Measurements from ENCODE around the gene GAL.

The GAL gene

DNA sequence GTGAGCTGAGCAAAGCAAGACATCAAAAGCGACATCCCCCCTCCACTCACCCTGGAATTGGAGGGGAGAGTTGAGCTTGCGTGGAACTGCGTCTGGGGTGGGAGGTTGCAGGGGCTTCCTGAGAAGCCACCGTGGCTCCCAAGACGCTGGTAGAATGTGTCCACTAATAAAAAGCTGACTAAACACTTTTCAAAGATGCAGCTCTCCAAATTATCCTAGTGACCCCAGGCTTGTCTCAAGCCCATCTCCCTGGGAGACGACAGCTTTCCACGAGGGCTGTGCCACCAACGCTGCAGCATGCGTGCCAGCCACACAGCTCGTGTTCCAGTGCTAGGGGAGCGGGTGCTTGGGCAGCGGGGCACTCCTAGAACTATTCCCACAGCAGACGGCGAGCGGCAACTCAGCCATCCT is 6.3 kb upstream of the GAL start:
- in situ Hi-C loops (cut with MboI; ENCODE audit: low sequenced_read_pairs) = no loop called here

DNA sequence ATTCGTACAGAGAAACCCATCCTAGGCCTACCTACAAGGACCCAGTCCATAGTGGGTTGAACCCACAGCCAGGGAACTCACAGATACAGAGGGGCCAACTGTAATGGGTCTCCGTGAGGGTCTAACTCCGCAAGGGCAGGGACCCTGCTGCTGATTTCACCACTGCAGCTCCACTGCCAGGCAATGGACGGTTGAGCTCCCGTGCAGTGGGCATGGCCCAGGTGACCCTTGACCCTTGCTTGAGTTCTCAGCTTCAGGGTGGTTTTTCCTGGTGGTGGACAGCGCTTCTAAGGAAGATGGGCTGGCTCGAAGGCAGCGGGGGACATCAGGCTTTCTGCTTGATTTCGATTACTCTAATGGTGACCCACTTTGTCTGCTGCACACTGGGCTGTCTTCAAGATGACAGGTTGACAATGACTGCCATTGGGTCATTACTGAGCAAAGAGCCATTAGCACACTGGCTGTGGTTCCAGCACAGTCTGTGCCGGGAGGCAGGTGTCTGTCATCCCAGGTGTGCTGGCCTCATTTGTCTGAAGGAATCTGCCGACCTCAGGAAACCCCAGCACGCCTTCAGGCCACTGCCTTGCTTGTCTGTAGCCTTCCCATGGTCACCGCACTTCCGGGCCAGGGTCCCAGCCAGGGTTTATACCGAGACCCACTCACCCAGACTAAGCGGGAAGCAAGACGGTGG is 3.7 kb upstream of the GAL start:
- in situ Hi-C loops (cut with MboI; ENCODE audit: low sequenced_read_pairs) = no loop called here

DNA sequence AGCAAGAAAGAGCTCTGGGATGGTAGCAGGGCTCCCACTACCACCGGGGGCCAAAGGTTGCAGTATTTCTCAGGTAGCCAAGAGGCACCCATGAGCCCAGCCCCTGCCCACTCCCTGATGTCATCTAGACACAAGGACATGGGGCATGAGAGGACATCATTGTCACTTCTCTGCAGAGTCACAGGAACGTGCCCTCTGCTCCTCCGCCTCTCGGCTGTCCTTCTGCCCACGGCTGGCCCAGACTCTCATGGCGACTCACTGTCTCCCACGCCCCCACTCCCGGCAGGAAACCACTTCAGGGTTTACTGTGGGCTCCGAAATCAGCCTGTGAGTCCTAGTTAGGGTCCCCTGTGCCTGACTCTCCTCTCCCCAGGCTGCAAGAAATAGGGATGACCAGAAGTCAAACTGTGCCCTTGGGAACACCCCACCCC is 1.8 kb upstream of the GAL start:
- in situ Hi-C loops (cut with MboI; ENCODE audit: low sequenced_read_pairs) = no loop called here

DNA sequence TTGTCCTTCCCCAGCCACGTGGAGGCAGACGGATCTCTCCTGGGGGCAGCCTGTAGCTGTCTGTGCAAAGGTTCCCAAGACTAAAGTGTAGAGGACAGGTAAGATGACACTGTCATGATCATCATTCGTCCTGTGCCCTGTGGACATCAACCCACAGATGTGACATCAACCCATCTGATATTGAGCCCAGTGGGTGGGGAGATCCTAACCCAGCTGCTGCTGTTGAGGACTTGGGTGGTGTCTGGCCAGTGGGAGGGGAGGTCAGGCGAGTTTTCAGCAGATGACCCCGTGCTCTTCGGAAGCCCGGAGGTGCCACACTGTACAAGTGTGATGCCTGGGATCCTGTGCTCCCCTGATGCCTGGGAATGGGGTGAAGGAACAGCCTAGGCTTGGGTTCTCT is 1.2 kb upstream of the GAL start:
- in situ Hi-C loops (cut with MboI; ENCODE audit: low sequenced_read_pairs) = no loop called here

DNA sequence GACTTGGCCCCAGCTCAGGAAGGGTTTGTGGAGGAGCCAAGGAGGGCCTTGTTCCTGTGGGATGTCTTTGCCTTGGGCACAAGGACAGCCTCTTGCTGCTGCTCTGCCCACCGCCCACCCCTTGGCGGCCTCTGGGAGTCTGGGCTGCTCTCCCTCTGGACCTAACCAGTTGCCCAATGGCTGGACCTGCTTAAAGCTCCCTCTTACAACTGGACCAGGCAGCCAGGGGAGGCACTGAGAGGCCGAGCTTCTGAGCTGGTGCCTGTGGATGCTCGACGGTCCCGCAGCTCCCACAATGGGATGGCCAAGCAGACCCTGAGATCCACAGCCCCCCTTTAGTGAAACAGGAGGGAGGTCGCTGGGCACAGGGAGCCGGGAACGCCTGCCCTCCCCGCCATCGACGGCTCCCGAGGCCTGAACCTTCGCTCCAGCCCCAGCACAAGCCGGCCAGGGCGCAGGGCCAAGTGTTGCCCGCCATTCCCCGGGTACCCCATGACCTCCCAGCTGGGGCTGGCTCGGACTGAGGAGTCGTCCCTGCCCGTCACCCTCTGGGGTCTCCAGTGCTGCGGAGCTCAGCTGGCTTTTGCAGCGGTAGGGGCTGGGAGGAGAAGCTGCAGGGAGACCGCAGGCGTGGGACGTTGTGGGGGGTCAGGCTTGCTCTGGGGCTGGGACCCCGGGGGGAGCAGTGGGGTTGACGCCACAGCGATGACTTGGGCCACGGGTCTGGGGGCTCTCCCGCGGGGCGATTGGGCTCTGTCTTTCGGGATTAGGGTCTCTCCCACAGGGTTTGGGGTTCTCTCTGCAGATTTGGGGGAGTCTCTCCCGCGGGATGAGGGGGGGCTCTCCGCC is 584 bp upstream of the GAL start:
- in situ Hi-C loops (cut with MboI; ENCODE audit: low sequenced_read_pairs) = no loop called here

DNA sequence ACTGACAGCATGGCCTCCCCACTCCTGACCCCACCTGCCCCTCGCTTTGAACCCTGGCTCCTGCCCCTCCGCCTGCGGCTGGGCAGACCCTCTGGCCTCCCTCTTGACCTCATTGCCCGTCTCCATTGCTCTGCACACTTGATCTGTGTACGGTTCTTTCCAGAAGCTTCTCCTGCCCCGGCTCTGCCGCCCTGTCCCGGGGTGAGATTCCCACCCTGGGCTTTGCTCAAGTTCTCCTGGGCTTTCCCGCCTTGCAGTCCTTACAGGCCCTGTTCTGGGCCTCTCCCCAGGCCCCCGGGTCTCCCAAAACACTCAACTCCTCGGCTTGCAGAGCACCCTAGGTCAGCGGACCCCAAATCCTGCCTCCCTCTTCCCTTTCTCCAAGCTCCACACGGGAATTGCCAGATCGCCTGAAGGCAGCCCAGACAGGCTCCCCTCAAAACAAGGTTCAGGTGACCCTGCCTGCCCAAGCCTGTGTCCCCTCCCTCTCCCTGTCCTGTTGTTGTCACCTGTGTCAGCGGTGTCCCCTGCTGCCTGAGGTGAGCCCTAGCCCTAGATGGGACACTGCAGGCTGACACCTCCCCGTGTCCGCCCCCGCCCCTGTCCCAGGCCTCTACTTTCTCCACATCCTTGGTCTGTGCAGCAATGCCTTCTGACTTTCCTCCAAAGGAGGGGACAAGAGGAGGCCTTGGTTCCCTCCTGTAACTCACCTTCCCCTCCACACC is 1.5 kb downstream of the GAL start:
- in situ Hi-C loops (cut with MboI; ENCODE audit: low sequenced_read_pairs) = no loop called here

DNA sequence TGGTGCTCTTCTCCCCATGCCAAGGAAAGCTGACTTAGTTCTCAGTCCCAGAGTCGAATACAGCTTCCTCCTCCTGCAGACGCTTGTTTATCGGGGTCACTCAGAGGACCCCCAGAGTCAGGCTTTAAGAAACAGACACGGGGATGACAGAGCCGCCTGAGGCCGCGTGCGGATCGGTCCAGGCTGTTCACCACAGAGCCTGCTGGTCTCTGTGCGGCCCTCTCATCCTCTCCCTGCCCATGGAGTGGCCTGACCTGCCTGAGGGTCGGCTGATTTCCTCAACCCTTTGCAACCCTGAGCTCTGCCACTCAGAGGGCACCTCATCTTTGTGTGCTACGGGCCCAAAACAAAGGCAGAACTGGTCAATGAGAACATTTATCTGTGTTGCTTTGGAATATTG is 2.1 kb downstream of the GAL start:
- in situ Hi-C loops (cut with MboI; ENCODE audit: low sequenced_read_pairs) = no loop called here

DNA sequence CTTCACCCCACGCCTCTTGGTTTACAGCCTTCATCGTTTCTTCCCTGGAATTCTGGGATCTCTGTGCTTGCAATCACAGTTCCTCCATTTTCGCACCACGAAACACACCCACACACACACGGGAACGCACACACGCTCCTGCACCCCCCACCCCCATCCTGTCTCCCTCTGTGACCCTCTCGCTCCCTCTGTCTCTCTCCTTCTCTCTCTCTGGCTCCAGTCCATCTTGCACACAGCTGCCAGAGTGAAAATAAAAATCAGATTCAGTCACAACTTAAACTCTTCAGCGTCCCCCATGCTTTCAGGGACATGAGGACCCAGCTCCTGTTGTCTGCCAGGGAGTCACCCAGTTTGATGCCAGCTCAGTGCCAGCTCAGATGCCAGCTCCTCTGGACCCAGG is 3.0 kb downstream of the GAL start:
- in situ Hi-C loops (cut with MboI; ENCODE audit: low sequenced_read_pairs) = no loop called here

DNA sequence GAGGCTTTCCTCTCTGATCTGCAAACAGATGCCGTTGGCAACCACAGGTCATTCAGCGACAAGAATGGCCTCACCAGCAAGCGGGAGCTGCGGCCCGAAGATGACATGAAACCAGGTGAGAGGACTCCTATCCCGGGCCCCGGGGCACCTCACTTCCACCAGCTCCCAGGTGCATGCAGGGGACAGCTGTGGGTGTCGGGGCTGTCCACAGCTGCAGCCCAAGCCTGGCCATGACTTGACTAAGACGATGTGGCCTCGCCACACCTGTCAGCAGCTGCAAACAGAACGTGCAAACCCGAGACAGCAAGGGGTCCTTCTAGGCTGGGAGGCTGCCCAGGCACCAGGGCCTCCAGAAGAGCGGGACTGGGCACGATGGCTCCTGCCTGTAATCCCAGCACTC is 3.6 kb downstream of the GAL start:
- in situ Hi-C loops (cut with MboI; ENCODE audit: low sequenced_read_pairs) = no loop called here

DNA sequence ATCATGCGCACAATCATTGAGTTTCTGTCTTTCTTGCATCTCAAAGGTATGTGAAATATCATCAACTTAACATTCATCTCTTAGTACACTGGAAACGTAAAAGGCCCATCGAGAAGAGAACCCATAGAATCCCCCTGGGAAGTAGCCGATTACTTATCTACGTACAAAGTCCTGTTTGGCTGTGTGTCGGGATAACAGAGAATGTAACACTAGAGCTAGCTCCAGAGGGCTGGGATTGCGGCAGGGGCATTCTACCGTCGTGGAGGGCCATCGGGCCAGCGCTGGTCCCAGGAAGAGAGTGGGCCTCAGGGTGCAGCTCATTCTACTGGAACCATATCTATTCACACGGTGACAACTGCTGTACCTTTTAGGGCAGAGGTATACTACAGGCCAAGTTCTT is 4.5 kb downstream of the GAL start:
- in situ Hi-C loops (cut with MboI; ENCODE audit: low sequenced_read_pairs) = no loop called here

DNA sequence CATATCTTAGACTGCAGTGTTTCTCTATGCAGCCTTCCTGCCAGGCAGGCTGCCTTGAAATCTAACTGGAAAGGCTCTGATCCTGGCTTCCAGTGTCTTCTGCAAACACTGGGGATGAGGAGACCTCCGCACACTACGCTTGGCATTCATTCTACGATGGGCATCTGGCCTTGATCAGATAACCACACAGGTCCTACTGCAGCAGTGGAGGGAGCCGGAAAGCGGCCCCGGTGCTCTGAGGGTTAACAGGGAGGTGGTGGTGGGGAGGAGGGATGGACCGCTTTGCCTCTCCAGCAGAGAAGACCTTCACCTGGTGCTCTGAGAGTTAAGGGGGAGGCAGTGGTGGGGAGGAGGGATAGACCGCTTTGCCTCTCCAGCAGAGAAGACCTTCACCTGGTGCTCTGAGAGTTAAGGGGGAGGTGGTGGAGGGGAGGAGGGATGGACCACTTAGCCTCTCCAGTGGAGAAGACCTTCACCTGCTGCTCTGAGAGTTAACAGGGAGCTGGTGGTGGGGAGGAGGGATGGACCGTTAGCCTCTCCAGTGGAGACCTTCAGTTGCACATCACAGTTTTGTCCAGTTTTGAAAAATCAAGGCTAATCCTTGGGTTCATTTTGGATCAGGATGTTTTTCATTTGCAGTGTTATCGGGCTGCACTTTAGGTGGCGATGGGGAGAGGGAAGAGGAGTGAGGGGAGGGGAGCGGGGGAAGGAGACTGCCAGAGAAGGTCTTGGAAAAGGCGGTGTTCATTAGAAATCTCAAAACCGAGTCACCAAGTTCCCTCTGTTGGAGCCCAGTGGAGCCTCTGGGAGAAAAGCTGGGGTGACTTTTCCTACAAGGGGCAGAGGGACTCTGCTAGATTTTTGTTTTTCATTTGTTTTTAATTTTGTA is 5.6 kb downstream of the GAL start:
- in situ Hi-C loops (cut with MboI; ENCODE audit: low sequenced_read_pairs) = no loop called here

DNA sequence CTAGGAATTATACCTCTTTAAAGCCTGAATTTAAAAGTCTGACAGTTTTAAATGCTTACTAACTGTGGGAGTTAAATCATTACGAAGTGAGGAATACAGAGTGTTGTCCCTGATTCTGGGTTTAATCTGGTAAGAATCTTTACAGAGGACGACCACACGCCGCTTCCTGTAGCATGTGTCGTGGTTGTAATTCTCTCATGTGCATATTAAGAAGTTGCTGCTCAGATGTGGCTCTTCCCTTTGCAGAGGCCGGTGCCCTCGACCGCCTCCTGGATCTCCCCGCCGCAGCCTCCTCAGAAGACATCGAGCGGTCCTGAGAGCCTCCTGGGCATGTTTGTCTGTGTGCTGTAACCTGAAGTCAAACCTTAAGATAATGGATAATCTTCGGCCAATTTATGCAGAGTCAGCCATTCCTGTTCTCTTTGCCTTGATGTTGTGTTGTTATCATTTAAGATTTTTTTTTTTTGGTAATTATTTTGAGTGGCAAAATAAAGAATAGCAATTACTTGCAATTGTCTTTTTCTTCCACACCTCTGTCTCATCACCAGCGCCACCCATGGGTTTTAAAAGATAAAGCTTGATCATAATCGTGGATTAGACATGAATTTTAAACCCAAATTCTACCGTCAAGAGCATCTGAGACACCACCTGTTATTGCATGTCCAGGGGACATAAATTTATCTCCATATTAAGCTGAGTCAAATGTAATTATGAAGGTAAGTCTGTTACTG is 6.5 kb downstream of the GAL start:
- in situ Hi-C loops (cut with MboI; ENCODE audit: low sequenced_read_pairs) = no loop called here

DNA sequence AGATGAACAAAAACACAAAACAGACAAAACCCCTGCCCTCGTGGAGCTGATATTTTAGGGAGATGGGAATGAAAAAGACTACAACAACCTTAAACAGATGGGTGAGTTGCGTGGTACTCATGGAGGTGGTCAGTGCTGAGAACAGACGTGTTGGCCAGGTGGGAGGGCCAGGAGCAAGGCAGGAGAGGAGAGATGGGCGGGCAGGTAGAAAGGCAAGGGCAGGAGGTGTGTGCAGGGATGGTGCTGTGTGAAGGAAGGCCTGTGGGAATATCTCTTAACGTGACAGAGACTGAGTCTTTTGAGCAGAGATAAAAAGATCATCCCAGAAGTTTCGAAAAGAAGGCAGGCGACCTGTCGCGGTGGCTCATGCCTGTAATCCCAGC is 7.0 kb downstream of the GAL start:
- in situ Hi-C loops (cut with MboI; ENCODE audit: low sequenced_read_pairs) = no loop called here

DNA sequence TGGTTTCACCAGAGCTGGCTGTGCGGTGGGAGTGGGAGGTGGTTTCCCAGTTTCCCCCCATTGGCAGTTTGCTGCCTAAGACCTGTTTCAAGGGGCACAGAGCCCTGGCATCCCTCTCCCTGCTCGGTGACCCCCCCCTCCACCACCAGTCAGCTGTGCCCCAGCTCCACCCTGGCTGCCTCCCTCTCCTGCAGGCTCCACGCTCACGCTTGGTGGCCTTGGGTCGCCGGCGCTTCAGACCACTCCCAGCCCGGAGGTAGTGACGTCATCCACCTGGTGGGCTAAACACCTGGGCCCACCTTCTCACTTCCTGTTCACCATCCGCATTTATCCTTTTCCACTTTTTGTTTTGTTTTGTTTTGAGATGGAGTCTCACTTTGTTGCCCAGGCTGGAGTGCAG is 7.8 kb downstream of the GAL start:
- in situ Hi-C loops (cut with MboI; ENCODE audit: low sequenced_read_pairs) = no loop called here

DNA sequence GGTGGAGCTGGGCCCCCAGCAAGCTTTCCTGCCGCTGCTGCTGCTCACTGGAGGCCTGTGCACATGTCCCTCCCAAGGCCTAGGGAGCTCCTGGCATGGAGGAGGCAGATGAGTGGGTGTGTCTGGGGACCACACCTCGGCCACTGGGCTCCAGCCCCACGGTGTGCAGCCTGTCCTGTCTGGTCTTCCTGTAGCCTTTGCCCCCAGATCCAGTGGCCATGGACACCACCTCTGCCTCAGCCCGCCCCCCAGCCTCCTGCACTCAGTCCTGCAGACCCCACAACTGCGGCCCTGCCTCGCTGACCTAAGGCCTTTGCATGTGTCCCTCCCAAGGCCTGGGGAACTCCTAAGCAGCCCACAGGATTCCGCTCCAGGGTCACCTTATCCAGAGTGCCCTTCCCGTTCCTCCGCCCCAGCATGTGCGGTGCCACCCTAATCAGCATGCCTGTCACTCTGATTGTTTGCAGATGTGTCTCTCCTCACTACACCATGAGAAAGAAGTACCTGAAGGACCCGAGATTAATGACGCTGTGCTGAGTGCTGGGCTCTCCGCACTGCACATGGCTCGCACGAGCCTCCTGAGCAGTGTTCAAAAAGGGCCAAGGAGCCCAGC is 8.6 kb downstream of the GAL start:
- in situ Hi-C loops (cut with MboI; ENCODE audit: low sequenced_read_pairs) = no loop called here

DNA sequence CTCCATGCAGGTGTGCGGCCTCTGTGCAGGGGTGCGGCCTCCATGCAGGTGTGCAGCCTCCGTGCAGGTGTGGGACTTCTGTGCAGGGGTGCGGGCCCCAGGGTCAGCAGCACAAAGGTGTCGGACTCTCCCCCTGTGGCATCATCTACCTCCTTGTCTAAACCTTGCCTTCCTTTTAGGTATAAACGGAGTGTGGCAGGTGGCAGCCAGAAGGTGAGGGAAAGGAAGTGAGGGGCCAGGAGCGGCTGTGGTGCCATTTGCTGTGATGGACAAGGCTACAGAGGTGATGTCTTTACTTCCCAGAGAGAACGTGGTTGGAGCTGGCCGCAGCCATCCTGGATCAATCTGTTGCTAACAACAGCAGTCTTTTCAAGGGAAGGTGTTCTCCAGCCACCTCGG is 9.1 kb downstream of the GAL start:
- in situ Hi-C loops (cut with MboI; ENCODE audit: low sequenced_read_pairs) = no loop called here

DNA sequence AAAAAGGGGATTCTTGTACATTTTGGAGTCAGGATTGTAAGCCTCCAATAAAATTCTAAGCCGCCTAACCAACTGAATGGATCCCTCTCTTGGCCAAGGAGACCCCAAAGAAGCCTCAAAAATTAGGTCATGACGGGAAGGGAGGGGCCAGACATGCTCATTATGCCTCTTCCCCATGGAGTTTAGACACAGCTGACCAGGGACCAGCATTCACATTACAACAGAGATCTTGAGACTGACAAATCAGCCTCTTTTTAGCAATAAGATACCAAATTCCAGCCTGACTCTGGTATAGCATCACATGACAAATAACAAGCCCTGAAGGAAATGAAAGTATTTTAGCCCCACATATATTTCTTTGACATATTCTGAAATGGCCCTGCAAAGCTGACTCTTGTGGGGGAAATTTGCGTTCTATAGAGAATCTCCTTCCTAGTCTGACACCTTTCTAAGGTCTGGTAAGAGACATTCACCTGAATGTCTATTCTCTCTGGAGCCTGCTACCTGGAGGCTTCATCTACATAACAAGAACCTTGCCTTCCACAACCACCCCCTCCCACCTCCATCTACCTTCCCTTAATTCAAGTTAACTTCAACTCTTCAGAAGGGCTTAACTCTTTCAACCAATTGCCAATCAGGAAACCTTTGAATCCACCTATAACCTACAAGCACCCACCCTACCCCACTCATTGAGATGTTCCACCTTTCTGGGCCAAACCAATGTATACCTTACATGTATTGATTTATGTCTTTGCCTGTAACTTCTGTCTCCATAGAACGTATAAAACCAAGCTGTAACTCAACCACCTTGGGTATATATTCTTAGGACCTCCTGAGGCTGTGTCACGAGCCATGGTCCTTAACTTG is 10.3 kb downstream of the GAL start:
- in situ Hi-C loops (cut with MboI; ENCODE audit: low sequenced_read_pairs) = no loop called here

DNA sequence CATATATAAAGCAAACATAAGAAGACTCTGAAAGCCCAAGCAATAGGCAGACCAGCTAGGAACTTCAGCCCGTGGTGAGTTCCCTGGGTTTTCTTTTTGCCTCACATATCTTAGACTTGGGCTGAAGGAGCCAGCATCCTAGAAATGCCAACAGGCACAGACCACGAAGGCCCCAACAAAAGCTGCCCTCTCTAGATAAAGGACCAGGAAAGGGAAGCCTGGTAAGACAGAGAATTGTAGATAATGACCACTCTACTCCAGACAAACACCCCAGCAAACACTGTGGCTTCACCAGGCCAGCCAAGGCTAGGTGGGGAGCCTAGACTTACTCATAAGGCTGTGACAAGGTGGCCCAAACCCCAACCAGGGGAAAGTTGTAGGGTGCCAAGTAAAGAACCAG is 11.2 kb downstream of the GAL start:
- in situ Hi-C loops (cut with MboI; ENCODE audit: low sequenced_read_pairs) = no loop called here

DNA sequence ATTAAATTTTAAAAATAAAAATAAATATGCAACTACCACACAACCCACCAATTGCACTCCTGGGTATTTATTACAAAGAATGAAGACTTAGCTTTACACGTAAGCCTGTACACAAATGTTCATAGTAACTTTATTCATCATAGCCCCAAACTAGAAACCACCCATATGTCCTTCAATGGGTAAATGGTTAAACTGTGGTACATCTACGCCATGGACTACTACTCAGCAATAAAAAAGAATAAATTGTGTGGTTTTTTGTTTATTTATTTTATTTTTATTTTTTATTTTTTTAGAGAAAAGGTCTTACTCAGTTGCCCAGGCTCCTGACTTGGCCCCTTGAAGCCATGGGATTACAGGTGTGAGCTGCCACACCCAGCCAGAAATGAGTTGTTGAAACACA is 14.6 kb downstream of the GAL start:
- in situ Hi-C loops (cut with MboI; ENCODE audit: low sequenced_read_pairs) = no loop called here

Data from HL-60/S4 treated with phorbol 12-myristate 13-acetate at 8.2 ng/mL for 4 days and 3 days (cell line).